Body of pancreas (tissue), 4 donors: ENCODE data around the gene BPIFB6.

Experiments used
- CTCF ChIP-seq, 7 experiments: fragments of 450-650 bp in 4 of 7; fragments of 200-600 bp in 3 of 7; sonication (generic) in 3 of 7; IDR thresholded peaks; one replicate each; pipeline ENCODE4 v1.5.1; 2016 to 2019; ENCODE audit warnings: antibody characterized with exemption in 7 of 7
- POLR2A ChIP-seq, 3 donors: fragments of 450-650 bp; IDR thresholded peaks; one replicate each; pipeline ENCODE4 v1.6.1; 2016; ENCODE audit warnings: antibody characterized with exemption in 3 of 3, mild to moderate bottlenecking in 2 of 3

DNA sequence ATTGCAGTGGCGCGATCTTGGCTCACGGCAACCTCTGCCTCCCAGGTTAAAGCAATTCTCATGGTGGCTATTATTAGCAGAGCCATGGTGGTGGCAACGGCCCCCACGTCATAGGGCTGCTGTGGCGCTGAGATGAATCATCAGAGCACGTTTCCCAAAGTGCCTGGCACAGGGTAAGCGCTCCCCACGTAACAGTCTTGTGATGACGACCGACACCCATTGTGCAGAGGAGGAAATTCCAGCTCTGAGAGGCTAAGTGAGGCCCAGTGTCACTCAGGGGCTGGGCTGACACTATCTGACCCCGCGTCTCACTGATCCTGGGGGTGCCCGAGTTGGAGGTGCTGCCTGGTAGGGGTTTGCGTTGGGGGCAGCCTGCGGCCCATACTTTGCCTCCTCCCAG lies 43.4 kb upstream of the BPIFB6 start:
- TF ChIP-seq CTCF (IDR thresholded peaks at IDR 0.05) (no peak), POLR2A (IDR thresholded peaks at IDR 0.05) (no peak)
